ENCODE measurements around the gene TAGLN2.
A peak's percentile ranks its signal among the peaks of the same experiment; 100 is the strongest.

The TAGLN2 gene

GRCh38 chr1:159891275-159892157 is 33.8 kb downstream of the TAGLN2 start:
- H3K9ac ChIP-seq = no peak overlapping the region
- H3K4me1 ChIP-seq = peaks cover 12% of the 10 kb centered on the region
- TF ChIP-seq Cebpa-rat (IDR thresholded peaks at IDR 0.05) = no peak
- no peaks in the 10 kb centered on the region for H4K20me1 ChIP-seq
- no peaks in the 10 kb centered on the region for H3K9me3 ChIP-seq
- H3K27me3 ChIP-seq = no peaks in the 10 kb centered on the region
- H3K27ac ChIP-seq = no peak overlapping the region
- H3K36me3 ChIP-seq = no peaks in the 10 kb centered on the region
- H3K4me3 ChIP-seq = no peak overlapping the region
- no peak overlapping the region for H3K4me2 ChIP-seq

DNA sequence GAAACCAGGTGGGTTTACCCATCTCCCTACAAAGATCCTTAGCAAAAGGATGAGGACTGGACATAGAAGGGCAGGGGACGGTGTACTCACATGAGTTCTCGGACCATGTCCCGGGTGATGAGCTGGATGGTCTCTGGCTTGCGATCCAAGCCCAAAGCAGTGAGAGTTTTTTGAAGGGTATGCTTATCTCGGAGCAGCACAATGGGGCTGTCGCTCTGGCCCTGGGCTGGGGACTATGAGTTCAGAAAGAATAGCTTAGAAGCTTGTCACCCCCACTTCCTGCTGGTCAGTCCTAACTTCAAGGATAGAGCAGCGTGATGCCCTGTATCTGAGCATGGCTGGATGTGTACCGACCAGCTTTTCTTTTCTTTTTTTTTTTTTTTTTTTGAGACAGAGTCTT is 34.9 kb downstream of the TAGLN2 start:
- TF ChIP-seq Cebpa-rat (IDR thresholded peaks at IDR 0.05) = no peak
- no peaks in the 10 kb centered on the region for H4K20me1 ChIP-seq
- H3K27ac ChIP-seq = 0 out of 2 replicates have a peak overlapping the region, but pooled peaks have one; percentile 7
- peaks cover 12% of the 10 kb centered on the region for H3K4me1 ChIP-seq
- no peak overlapping the region for H3K4me3 ChIP-seq
- no peaks in the 10 kb centered on the region for H3K9me3 ChIP-seq
- H3K4me2 ChIP-seq = peak overlapping the region; percentile 43
- no peaks in the 10 kb centered on the region for H3K36me3 ChIP-seq
- H3K9ac ChIP-seq = no peak overlapping the region
- no peaks in the 10 kb centered on the region for H3K27me3 ChIP-seq

DNA sequence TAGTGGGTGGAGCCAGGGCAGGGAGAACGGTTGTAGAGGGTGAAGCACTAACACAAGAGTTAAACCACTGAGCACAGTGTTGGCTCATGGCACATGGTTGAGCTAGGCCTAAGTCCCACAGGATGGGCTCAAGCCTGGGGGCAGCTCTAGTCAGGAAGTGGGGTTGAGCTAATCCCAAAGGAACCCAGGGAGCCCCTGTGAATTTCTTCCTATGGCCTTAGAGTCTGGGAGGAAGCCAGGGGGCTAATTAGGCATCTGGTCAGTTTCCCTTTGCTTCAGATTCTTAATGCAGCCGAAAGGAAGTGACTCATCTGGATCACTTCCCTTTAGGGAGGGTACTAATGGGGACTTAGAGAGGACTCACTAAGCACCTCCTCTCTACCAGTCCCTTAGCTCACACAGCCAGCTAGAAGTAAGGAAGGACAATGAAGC is 35.5 kb downstream of the TAGLN2 start:
- Histone ChIP-seq H3K4me2 (peak overlapping the region; percentile 43), H3K27ac (peak overlapping the region; percentile 7; the same call in 1 of the 2 replicates), H3K4me3 (no peak overlapping the region), H3K27me3 (no peaks in the 10 kb centered on the region), H3K9ac (no peak overlapping the region), H3K36me3 (no peaks in the 10 kb centered on the region), H4K20me1 (no peaks in the 10 kb centered on the region), H3K9me3 (no peaks in the 10 kb centered on the region), H3K4me1 (peaks cover 12% of the 10 kb centered on the region)
- TF ChIP-seq Cebpa-rat (IDR thresholded peaks at IDR 0.05) = no peak

- TF ChIP-seq Cebpa-rat (IDR thresholded peaks at IDR 0.05) = no peak
- Histone ChIP-seq H4K20me1 (no peaks in the 10 kb centered on the region), H3K4me1 (peaks cover 12% of the 10 kb centered on the region), H3K27me3 (no peaks in the 10 kb centered on the region), H3K27ac (peak overlapping the region; percentile 7; the same call in 1 of the 2 replicates), H3K4me2 (0 out of 2 replicates have a peak overlapping the region, but pooled peaks have one; percentile 43), H3K4me3 (no peak overlapping the region), H3K9me3 (no peaks in the 10 kb centered on the region), H3K36me3 (no peaks in the 10 kb centered on the region), H3K9ac (no peak overlapping the region)
Measured at GRCh38 chr1:159889202-159889601, 36.1 kb downstream of the TAGLN2 start.

GRCh38 chr1:159884296-159884695 is 41.0 kb downstream of the TAGLN2 start:
- no peaks in the 10 kb centered on the region for H3K9me3 ChIP-seq
- no peaks in the 10 kb centered on the region for H3K36me3 ChIP-seq
- no peak overlapping the region for H3K9ac ChIP-seq
- H4K20me1 ChIP-seq = no peaks in the 10 kb centered on the region
- H3K27me3 ChIP-seq = no peaks in the 10 kb centered on the region
- H3K27ac ChIP-seq = no peak overlapping the region
- no peak for TF ChIP-seq Cebpa-rat (IDR thresholded peaks at IDR 0.05)
- no peak overlapping the region for H3K4me2 ChIP-seq
- no peak overlapping the region for H3K4me3 ChIP-seq
- H3K4me1 ChIP-seq = peaks cover under 1% of the 10 kb centered on the region; the same call in 1 of the 2 replicates

DNA sequence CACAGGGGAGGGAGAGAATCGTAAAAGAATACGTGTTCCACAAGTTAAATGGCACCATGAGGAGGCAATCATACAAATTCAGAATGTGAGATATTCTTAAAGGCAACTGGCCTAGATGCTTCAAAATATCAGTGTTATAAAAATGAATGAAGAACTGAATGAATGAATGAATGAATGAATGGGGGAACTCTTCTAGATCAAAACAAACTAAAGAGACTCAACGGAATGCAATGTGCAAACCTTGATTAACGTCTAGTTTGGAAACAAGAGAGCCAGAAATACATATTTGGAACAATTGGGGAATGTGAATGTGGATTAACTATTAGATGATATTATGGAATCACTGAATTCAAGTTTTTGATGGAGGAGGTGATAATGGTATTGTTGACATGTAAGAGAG is 42.2 kb downstream of the TAGLN2 start:
- no peaks in the 10 kb centered on the region for H3K9me3 ChIP-seq
- no peak overlapping the region for H3K4me2 ChIP-seq
- no peaks in the 10 kb centered on the region for H3K4me1 ChIP-seq
- no peaks in the 10 kb centered on the region for H4K20me1 ChIP-seq
- H3K27ac ChIP-seq = no peak overlapping the region
- no peak overlapping the region for H3K9ac ChIP-seq
- TF ChIP-seq Cebpa-rat (IDR thresholded peaks at IDR 0.05) = no peak
- H3K36me3 ChIP-seq = no peaks in the 10 kb centered on the region
- H3K27me3 ChIP-seq = no peaks in the 10 kb centered on the region
- H3K4me3 ChIP-seq = no peak overlapping the region

DNA sequence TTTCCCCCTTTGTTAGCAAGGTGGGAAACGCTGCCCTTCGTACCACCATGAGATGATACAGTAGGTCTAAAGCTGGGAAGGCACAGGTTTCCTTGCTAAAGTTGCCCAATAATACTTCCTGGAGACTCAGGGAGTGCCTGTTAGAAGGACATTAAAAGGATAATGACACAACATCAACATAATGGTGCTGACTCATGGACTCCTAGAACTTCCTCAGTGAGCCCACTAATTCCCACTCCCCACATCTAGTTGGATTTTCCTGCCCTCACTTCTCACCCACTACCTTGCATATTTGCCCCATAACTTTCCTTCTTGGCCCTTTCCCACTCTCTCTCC is 42.8 kb downstream of the TAGLN2 start:
- Histone ChIP-seq H3K4me2 (no peak overlapping the region), H3K9me3 (no peaks in the 10 kb centered on the region), H4K20me1 (no peaks in the 10 kb centered on the region), H3K4me1 (no peaks in the 10 kb centered on the region), H3K27me3 (no peaks in the 10 kb centered on the region), H3K9ac (no peak overlapping the region), H3K27ac (no peak overlapping the region), H3K4me3 (no peak overlapping the region), H3K36me3 (no peaks in the 10 kb centered on the region)
- no peak for TF ChIP-seq Cebpa-rat (IDR thresholded peaks at IDR 0.05)

- Histone ChIP-seq H3K4me3 (no peak overlapping the region), H3K4me2 (no peak overlapping the region)
Measured at GRCh38 chr1:159881622-159882526, 43.4 kb downstream of the TAGLN2 start.

GRCh38 chr1:159880430-159880829 is 44.9 kb downstream of the TAGLN2 start:
- no peak for TF ChIP-seq Cebpa-rat (IDR thresholded peaks at IDR 0.05)
- Histone ChIP-seq H3K9ac (no peak overlapping the region), H4K20me1 (no peaks in the 10 kb centered on the region), H3K4me3 (no peak overlapping the region), H3K36me3 (no peaks in the 10 kb centered on the region), H3K27ac (no peak overlapping the region), H3K4me2 (no peak overlapping the region), H3K9me3 (no peaks in the 10 kb centered on the region), H3K27me3 (no peaks in the 10 kb centered on the region), H3K4me1 (no peaks in the 10 kb centered on the region)

More at GRCh38 chr1:159881622-159882526, 43.4 kb downstream of the TAGLN2 start:
- Histone ChIP-seq H4K20me1 (no peaks in the 10 kb centered on the region), H3K27me3 (no peaks in the 10 kb centered on the region), H3K27ac (no peak overlapping the region), H3K9ac (no peak overlapping the region), H3K36me3 (no peaks in the 10 kb centered on the region), H3K4me1 (no peaks in the 10 kb centered on the region), H3K9me3 (no peaks in the 10 kb centered on the region)
- TF ChIP-seq Cebpa-rat (IDR thresholded peaks at IDR 0.05) = no peak

DNA sequence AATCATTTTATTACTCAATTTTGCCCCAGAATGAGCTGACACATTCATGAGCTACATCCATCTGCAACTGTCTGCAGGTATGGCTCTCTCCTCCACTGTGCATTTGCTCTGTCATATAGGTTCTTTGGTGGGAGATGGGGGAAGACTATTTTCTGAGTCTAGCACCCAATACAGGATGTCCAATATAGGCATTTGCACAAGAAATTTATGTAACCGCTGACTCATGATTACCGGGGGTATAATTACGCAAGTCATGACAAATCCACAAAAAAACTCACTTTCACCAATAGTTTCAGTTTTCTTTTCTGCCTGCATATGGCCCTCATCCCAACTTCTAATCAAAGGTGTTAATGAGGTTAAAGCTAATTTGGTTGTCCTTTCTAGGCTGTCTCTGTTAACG is 45.3 kb downstream of the TAGLN2 start:
- Histone ChIP-seq H3K4me2 (no peak overlapping the region), H3K4me3 (no peak overlapping the region), H3K9ac (no peak overlapping the region), H4K20me1 (no peaks in the 10 kb centered on the region), H3K9me3 (no peaks in the 10 kb centered on the region), H3K36me3 (no peaks in the 10 kb centered on the region), H3K27me3 (no peaks in the 10 kb centered on the region), H3K4me1 (no peaks in the 10 kb centered on the region), H3K27ac (no peak overlapping the region)
- no peak for TF ChIP-seq Cebpa-rat (IDR thresholded peaks at IDR 0.05)

All from BLaER1 (cell line).